ENCODE results near the gene ZNF574.

GRCh38 chr19:42093505-42093904 lies 17.5 kb downstream of the ZNF574 start:
- TF ChIP-seq CTCF (IDR thresholded peaks at IDR 0.05) (no peak), POLR2A (IDR thresholded peaks at IDR 0.05) (no peak), EP300 (IDR thresholded peaks at IDR 0.05) (no peak), POLR2AphosphoS5 (IDR thresholded peaks at IDR 0.05) (no peak)
